Measurements from ENCODE around the gene TMEM235.

GRCh38 chr17:78252111-78252634 is 20.7 kb downstream of the TMEM235 start:
- TF ChIP-seq, protein P1, sequence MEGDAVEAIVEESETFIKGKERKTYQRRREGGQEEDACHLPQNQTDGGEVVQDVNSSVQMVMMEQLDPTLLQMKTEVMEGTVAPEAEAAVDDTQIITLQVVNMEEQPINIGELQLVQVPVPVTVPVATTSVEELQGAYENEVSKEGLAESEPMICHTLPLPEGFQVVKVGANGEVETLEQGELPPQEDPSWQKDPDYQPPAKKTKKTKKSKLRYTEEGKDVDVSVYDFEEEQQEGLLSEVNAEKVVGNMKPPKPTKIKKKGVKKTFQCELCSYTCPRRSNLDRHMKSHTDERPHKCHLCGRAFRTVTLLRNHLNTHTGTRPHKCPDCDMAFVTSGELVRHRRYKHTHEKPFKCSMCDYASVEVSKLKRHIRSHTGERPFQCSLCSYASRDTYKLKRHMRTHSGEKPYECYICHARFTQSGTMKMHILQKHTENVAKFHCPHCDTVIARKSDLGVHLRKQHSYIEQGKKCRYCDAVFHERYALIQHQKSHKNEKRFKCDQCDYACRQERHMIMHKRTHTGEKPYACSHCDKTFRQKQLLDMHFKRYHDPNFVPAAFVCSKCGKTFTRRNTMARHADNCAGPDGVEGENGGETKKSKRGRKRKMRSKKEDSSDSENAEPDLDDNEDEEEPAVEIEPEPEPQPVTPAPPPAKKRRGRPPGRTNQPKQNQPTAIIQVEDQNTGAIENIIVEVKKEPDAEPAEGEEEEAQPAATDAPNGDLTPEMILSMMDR (IDR thresholded peaks at IDR 0.05; ENCODE audit: borderline replicate concordance, extremely low read depth, low read length, poor library complexity, severe bottlenecking), result no peak
- TF ChIP-seq EZH2 (IDR thresholded peaks at IDR 0.05; ENCODE audit: borderline replicate concordance, low read depth, low read length, severe bottlenecking), result no peak
